H9 (cell line): Measurements from ENCODE around the gene DIS3L2. TPM values are rescaled to one million over a fixed set of nuclear protein-coding genes. Genes with fewer than 3 reads are reported as not detected.

Source experiments
- DNase-seq: peaks from one replicate; pipeline ENCODE4 v3.0.0-alpha.2; 2017
- H2AFZ ChIP-seq: one replicate; pipeline ENCODE4 v1.6.1; 2013; ENCODE audit warnings: mild to moderate bottlenecking, low read length, control low read depth, moderate library complexity
- H2AK5ac ChIP-seq: 2 replicates; pipeline ENCODE4 v1.6.1; 2013; ENCODE audit warnings: low read length, control low read depth, mixed read lengths; ENCODE audit not compliant: insufficient read length
- H2BK120ac ChIP-seq: one replicate; pipeline ENCODE4 v1.6.1; 2013; ENCODE audit warnings: low read depth, mild to moderate bottlenecking, low read length, control low read depth, inconsistent platforms; ENCODE audit not compliant: poor library complexity, severe bottlenecking
- H2BK12ac ChIP-seq: 2 replicates; pipeline ENCODE4 v1.6.1; 2013; ENCODE audit warnings: low read length, control low read depth, mixed read lengths, low read depth; ENCODE audit not compliant: insufficient read length
- H2BK15ac ChIP-seq: 2 replicates; pipeline ENCODE4 v1.6.1; 2013; ENCODE audit warnings: low read depth, low read length, control low read depth
- H2BK20ac ChIP-seq: one replicate; pipeline ENCODE4 v1.6.1; 2013; ENCODE audit warnings: low read depth, mild to moderate bottlenecking, low read length, control low read depth, inconsistent platforms; ENCODE audit not compliant: poor library complexity, severe bottlenecking
- H2BK5ac ChIP-seq: 2 replicates; pipeline ENCODE4 v1.6.1; 2013; ENCODE audit warnings: low read length, control low read depth, mixed read lengths; ENCODE audit not compliant: insufficient read length
- H3K14ac ChIP-seq: 2 replicates; pipeline ENCODE4 v1.6.1; 2013; ENCODE audit warnings: low read length, control low read depth; ENCODE audit not compliant: insufficient read depth
- H3K18ac ChIP-seq: 2 replicates; pipeline ENCODE4 v1.6.1; 2013; ENCODE audit warnings: low read depth, mild to moderate bottlenecking, mixed read lengths, low read length, control low read depth; ENCODE audit not compliant: insufficient read length
- H3K23ac ChIP-seq: 2 replicates; pipeline ENCODE4 v1.6.1; 2013; ENCODE audit warnings: low read length, control low read depth, mixed read lengths, low read depth; ENCODE audit not compliant: insufficient read length
- H3K23me2 ChIP-seq: 2 replicates; pipeline ENCODE4 v1.6.1; 2013; ENCODE audit warnings: low read depth, mild to moderate bottlenecking, mixed read lengths, low read length, control low read depth; ENCODE audit not compliant: insufficient read length, poor library complexity, severe bottlenecking
- H3K27ac ChIP-seq: 2 replicates; pipeline ENCODE4 v1.5.1; 2013; ENCODE audit warnings: low read length, control low read depth, mixed read lengths, low read depth; ENCODE audit not compliant: insufficient read length
- H3K27me3 ChIP-seq: 2 replicates; pipeline ENCODE4 v1.6.1; 2013; ENCODE audit warnings: low read length, control low read depth, inconsistent platforms; ENCODE audit not compliant: insufficient read depth
- H3K4ac ChIP-seq: 2 replicates; pipeline ENCODE4 v1.6.1; 2013; ENCODE audit warnings: low read depth, mild to moderate bottlenecking, control low read depth, inconsistent platforms, low read length, moderate library complexity
- H3K4me1 ChIP-seq: 2 replicates; pipeline ENCODE4 v1.6.1; 2013; ENCODE audit warnings: low read length, control low read depth, inconsistent platforms; ENCODE audit not compliant: insufficient read depth
- H3K4me2 ChIP-seq: 2 replicates; pipeline ENCODE4 v1.6.1; 2013; ENCODE audit warnings: low read length, control low read depth, mixed read lengths; ENCODE audit not compliant: insufficient read length, insufficient read depth
- H3K56ac ChIP-seq: 2 replicates; pipeline ENCODE4 v1.6.1; 2013; ENCODE audit warnings: low read depth, mild to moderate bottlenecking, mixed read lengths, low read length, control low read depth; ENCODE audit not compliant: insufficient read length
- H3K79me1 ChIP-seq: 2 replicates; pipeline ENCODE4 v1.6.1; 2013; ENCODE audit warnings: low read depth, mild to moderate bottlenecking, moderate library complexity, low read length, control low read depth, inconsistent platforms; ENCODE audit not compliant: insufficient read depth, poor library complexity, severe bottlenecking
- H3K79me2 ChIP-seq: 2 replicates; pipeline ENCODE4 v1.6.1; 2013; ENCODE audit warnings: low read length, control low read depth, inconsistent platforms; ENCODE audit not compliant: insufficient read depth
- H3K9ac ChIP-seq: 2 replicates; pipeline ENCODE4 v1.6.1; 2013; ENCODE audit warnings: low read length, control low read depth, mixed read lengths; ENCODE audit not compliant: insufficient read length; ENCODE audit errors: extremely low read depth
- H3K9me3 ChIP-seq: one replicate; pipeline ENCODE4 v1.6.1; 2013; ENCODE audit warnings: low read depth, low read length, inconsistent platforms; ENCODE audit not compliant: control insufficient read depth
- H3T11ph ChIP-seq: one replicate; pipeline ENCODE4 v1.6.1; 2013; ENCODE audit warnings: mild to moderate bottlenecking, low read length, control low read depth, inconsistent platforms
- H4K20me1 ChIP-seq: one replicate; pipeline ENCODE4 v1.6.1; 2013; ENCODE audit not compliant: control insufficient read depth, insufficient read length, insufficient read depth
- H4K5ac ChIP-seq: 2 replicates; pipeline ENCODE4 v1.6.1; 2013; ENCODE audit warnings: low read depth, mild to moderate bottlenecking, mixed read lengths, low read length, control low read depth; ENCODE audit not compliant: insufficient read length
- H4K8ac ChIP-seq: replicated peaks from 2 replicates; pipeline ENCODE4 v1.6.1; 2013; ENCODE audit warnings: low read length, control low read depth, mixed read lengths, low read depth; ENCODE audit not compliant: insufficient read length
- H4K91ac ChIP-seq: 2 replicates; pipeline ENCODE4 v1.6.1; 2013; ENCODE audit warnings: low read depth, mild to moderate bottlenecking, moderate library complexity, mixed read lengths, low read length, control low read depth; ENCODE audit not compliant: insufficient read length
- H3K27ac Mint-ChIP-seq, 3 experiments: 2 replicates in 2 of 3; 3 replicates in 1 of 3; pipeline ENCODE4 v1.8.0; 2020 to 2021; ENCODE audit warnings: mixed read lengths in 3 of 3, mild to moderate bottlenecking in 1 of 3, moderate library complexity in 1 of 3
- H3K27me3 Mint-ChIP-seq: 2 replicates; pipeline ENCODE4 v1.8.0; 2021; ENCODE audit warnings: low read depth, mild to moderate bottlenecking, moderate library complexity, mixed read lengths
- H3K36me3 Mint-ChIP-seq, 3 experiments: 2 replicates in 2 of 3; 3 replicates in 1 of 3; pipeline ENCODE4 v1.8.0; 2020 to 2021; ENCODE audit warnings: low read depth in 3 of 3, mixed read lengths in 3 of 3; ENCODE audit not compliant: insufficient read depth in 1 of 3
- H3K4me1 Mint-ChIP-seq, 2 experiments: 2 replicates each; pipeline ENCODE4 v1.8.0; 2020; ENCODE audit warnings: mixed read lengths in 2 of 2
- H3K4me3 Mint-ChIP-seq, 2 experiments: 2 replicates in 1 of 2; 3 replicates in 1 of 2; pipeline ENCODE4 v1.8.0; 2020 to 2021; ENCODE audit warnings: mild to moderate bottlenecking in 2 of 2, mixed read lengths in 2 of 2, moderate library complexity in 1 of 2
- H3K9me3 Mint-ChIP-seq, 2 experiments: 2 replicates in 1 of 2; 3 replicates in 1 of 2; pipeline ENCODE4 v1.8.0; 2020; ENCODE audit warnings: mild to moderate bottlenecking in 2 of 2, mixed read lengths in 2 of 2, moderate library complexity in 1 of 2
- WGBS: extraction: QIAGEN DNeasy Blood & Tissue Kit; methylation state at CpG from one replicate; pipeline ENCODE4 v1.1.7; 2013; ENCODE audit warnings: missing lambda C conversion rate, low lambda C conversion rate, mixed read lengths; ENCODE audit not compliant: insufficient read length; ENCODE audit errors: extremely low coverage; 5-methylcytosine and 5-hydroxymethylcytosine counted together
- total RNA-seq: library from RNA; stranded (reverse); gene quantifications from 2 replicates; pipeline ENCODE4 v1.2.1, GENCODE V29; 2021
- TF ChIP-seq, protein P1 (sequence below): fragments of 200-600 bp; sonication (generic); conservative IDR thresholded peaks from 3 replicates; pipeline ENCODE4 v1.8.0; 2021; ENCODE audit warnings: antibody characterized with exemption, mild to moderate bottlenecking

The DIS3L2 gene
- total RNA-seq, 1 experiment from 2014 or later = 28.1 TPM

GRCh38 chr2:232213176-232213575 is 251.7 kb downstream of the DIS3L2 start:
- no peak overlapping the region for H2AK5ac ChIP-seq
- H3K9ac ChIP-seq = no peak overlapping the region
- H3K18ac ChIP-seq = no peak overlapping the region
- Mint-ChIP-seq H3K27ac (no peak overlapping the region), H3K4me1 (peaks cover 0 to 6% of the 10 kb centered on the region in 2 experiments; a peak in 1 of 4 replicates), H3K36me3 (peaks cover 0 to 7% (median 0%) of the 10 kb centered on the region in 3 experiments; a peak in 2 of 7 replicates), H3K27me3 (no peaks in the 10 kb centered on the region), H3K9me3 (no peaks in the 10 kb centered on the region), H3K4me3 (no peak overlapping the region)
- TF ChIP-seq, protein P1, sequence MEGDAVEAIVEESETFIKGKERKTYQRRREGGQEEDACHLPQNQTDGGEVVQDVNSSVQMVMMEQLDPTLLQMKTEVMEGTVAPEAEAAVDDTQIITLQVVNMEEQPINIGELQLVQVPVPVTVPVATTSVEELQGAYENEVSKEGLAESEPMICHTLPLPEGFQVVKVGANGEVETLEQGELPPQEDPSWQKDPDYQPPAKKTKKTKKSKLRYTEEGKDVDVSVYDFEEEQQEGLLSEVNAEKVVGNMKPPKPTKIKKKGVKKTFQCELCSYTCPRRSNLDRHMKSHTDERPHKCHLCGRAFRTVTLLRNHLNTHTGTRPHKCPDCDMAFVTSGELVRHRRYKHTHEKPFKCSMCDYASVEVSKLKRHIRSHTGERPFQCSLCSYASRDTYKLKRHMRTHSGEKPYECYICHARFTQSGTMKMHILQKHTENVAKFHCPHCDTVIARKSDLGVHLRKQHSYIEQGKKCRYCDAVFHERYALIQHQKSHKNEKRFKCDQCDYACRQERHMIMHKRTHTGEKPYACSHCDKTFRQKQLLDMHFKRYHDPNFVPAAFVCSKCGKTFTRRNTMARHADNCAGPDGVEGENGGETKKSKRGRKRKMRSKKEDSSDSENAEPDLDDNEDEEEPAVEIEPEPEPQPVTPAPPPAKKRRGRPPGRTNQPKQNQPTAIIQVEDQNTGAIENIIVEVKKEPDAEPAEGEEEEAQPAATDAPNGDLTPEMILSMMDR = no peak
- no peaks in the 10 kb centered on the region for H3K9me3 ChIP-seq
- DNase-seq = no peak
- no peak overlapping the region for H4K91ac ChIP-seq
- H4K5ac ChIP-seq = no peak overlapping the region
- no peak overlapping the region for H3K4me2 ChIP-seq
- no CpG with 5 or more reads among the region's 2 CpGs for WGBS
- H4K20me1 ChIP-seq = no peaks in the 10 kb centered on the region
- H3K4ac ChIP-seq = no peak overlapping the region
- H3K23ac ChIP-seq = no peak overlapping the region
- H2BK20ac ChIP-seq = no peak overlapping the region
- H3K14ac ChIP-seq = no peak overlapping the region
- no peaks in the 10 kb centered on the region for H3K79me2 ChIP-seq
- no peak overlapping the region for H2BK120ac ChIP-seq
- no peak overlapping the region for H3K56ac ChIP-seq
- no peak overlapping the region for H4K8ac ChIP-seq
- no peaks in the 10 kb centered on the region for H3K27me3 ChIP-seq
- no peak overlapping the region for H2AFZ ChIP-seq
- H2BK5ac ChIP-seq = no peak overlapping the region
- H3K23me2 ChIP-seq = no peaks in the 10 kb centered on the region
- no peak overlapping the region for H2BK15ac ChIP-seq
- H3K4me1 ChIP-seq = no peaks in the 10 kb centered on the region
- no peak overlapping the region for H3K27ac ChIP-seq
- no peak overlapping the region for H3T11ph ChIP-seq
- H2BK12ac ChIP-seq = no peak overlapping the region
- H3K79me1 ChIP-seq = no peaks in the 10 kb centered on the region
